ENCODE results near the gene SOX18. TPM values are rescaled to one million over a fixed set of nuclear protein-coding genes. Genes with fewer than 3 reads are reported as not detected.

The SOX18 gene
- polyA plus RNA-seq, 3 donors: not detected

GRCh38 chr20:64083378-64083803, 34.0 kb upstream of the SOX18 start:
- no peaks in the 10 kb centered on the region for H3K36me3 ChIP-seq (replicated peaks in 1 of 2; ENCODE audit: control insufficient read depth in 1 of 2, insufficient read depth in 2 of 2, low read length in 2 of 2)
- Mint-ChIP-seq H3K4me3 (peak overlapping the region; percentile 79 to 95), H3K27me3 (ENCODE audit: low read depth in 3 of 3) (peaks cover 23 to 31% (median 24%) of the 10 kb centered on the region in 3 donors), H3K36me3 (peaks cover 6 to 8% of the 10 kb centered on the region in 2 donors), H3K9me3 (peaks cover 6 to 12% (median 11%) of the 10 kb centered on the region in 7 donors), H3K27ac (peak overlapping the region in 6 of 7 donors; percentile 30 to 76 (median 66)), H3K4me1 (peaks cover 38% of the 10 kb centered on the region)
- DNase-seq: peak; percentile 53 to 67 (median 63)
- H4K20me1 ChIP-seq (ENCODE audit: insufficient read depth, low read length): peaks cover 81% of the 10 kb centered on the region
- intact Hi-C loops (cut with micrococcal nuclease): loop anchor here (5.0 kb wide), 2 partner anchors 39 to 169 kb away; no protein-coding TSS in a partner anchor
- H3K79me2 ChIP-seq (ENCODE audit: insufficient read depth, low read length): peaks cover 37% of the 10 kb centered on the region
- H3K27ac ChIP-seq (ENCODE audit: low read depth in 1 of 2, low read length in 2 of 2): no peak overlapping the region
- peak overlapping the region; percentile 97 for H3K4me2 ChIP-seq (replicated peaks; ENCODE audit: extremely low read depth, low read length, poor library complexity, severe bottlenecking)
- peaks cover 38 to 45% of the 10 kb centered on the region in 2 donors for H3K4me1 ChIP-seq (ENCODE audit: control insufficient read depth in 1 of 2, insufficient read depth in 2 of 2, low read length in 2 of 2)
- peaks cover 9 to 20% of the 10 kb centered on the region in 2 donors for H3K27me3 ChIP-seq (ENCODE audit: control insufficient read depth in 2 of 2, insufficient read depth in 2 of 2, low read length in 2 of 2)
- H2AFZ ChIP-seq (ENCODE audit: insufficient read depth, low read depth, low read length, poor library complexity, severe bottlenecking): peak overlapping the region; percentile 72
- H3K9ac ChIP-seq (ENCODE audit: insufficient read depth, low read length, poor library complexity, severe bottlenecking): peak overlapping the region; percentile 43
- 0% methylated on average over 51 of the region's 52 CpGs for WGBS (ENCODE audit: insufficient coverage)
- peaks cover 8 to 14% of the 10 kb centered on the region in 2 donors for H3K9me3 ChIP-seq (replicated peaks in 1 of 2; ENCODE audit: control insufficient read depth in 1 of 2, insufficient read depth in 1 of 2, low read length in 2 of 2)
- peak overlapping the region; percentile 37 to 94 (median 40) for H3K4me3 ChIP-seq (replicated peaks in 1 of 3; ENCODE audit: low read depth in 2 of 3, low read length in 3 of 3)
- TF ChIP-seq CTCF (IDR thresholded peaks at IDR 0.05): peak; percentile 82

GRCh38 chr20:64082820-64083377, 33.5 kb upstream of the SOX18 start:
- Mint-ChIP-seq H3K27ac (peak overlapping the region in 6 of 7 donors; percentile 30 to 76 (median 66)), H3K4me3 (peak overlapping the region; percentile 79 to 95), H3K9me3 (peaks cover 6 to 12% (median 10%) of the 10 kb centered on the region in 7 donors), H3K4me1 (peaks cover 38% of the 10 kb centered on the region), H3K36me3 (peaks cover 6 to 9% of the 10 kb centered on the region in 2 donors), H3K27me3 (ENCODE audit: low read depth in 3 of 3) (peaks cover 23 to 26% (median 24%) of the 10 kb centered on the region in 3 donors)
- H3K79me2 ChIP-seq (ENCODE audit: insufficient read depth, low read length): peaks cover 42% of the 10 kb centered on the region
- peaks cover 81% of the 10 kb centered on the region for H4K20me1 ChIP-seq (ENCODE audit: insufficient read depth, low read length)
- TF ChIP-seq CTCF (IDR thresholded peaks at IDR 0.05): no peak
- peak overlapping the region; percentile 97 for H3K4me2 ChIP-seq (replicated peaks; ENCODE audit: extremely low read depth, low read length, poor library complexity, severe bottlenecking)
- peak; percentile 27 to 57 (median 53) for DNase-seq
- peaks cover 8 to 14% of the 10 kb centered on the region in 2 donors for H3K9me3 ChIP-seq (replicated peaks in 1 of 2; ENCODE audit: control insufficient read depth in 1 of 2, insufficient read depth in 1 of 2, low read length in 2 of 2)
- H3K4me3 ChIP-seq (replicated peaks in 1 of 3; ENCODE audit: low read depth in 2 of 3, low read length in 3 of 3): peak overlapping the region; percentile 34 to 94 (median 40)
- peak overlapping the region in 1 of 2 donors; percentile 40 for H3K27ac ChIP-seq (ENCODE audit: low read depth in 1 of 2, low read length in 2 of 2)
- peak overlapping the region; percentile 35 for H3K9ac ChIP-seq (ENCODE audit: insufficient read depth, low read length, poor library complexity, severe bottlenecking)
- peaks cover 38 to 48% of the 10 kb centered on the region in 2 donors for H3K4me1 ChIP-seq (ENCODE audit: control insufficient read depth in 1 of 2, insufficient read depth in 2 of 2, low read length in 2 of 2)
- peak overlapping the region; percentile 72 for H2AFZ ChIP-seq (ENCODE audit: insufficient read depth, low read depth, low read length, poor library complexity, severe bottlenecking)
- intact Hi-C loops (cut with micrococcal nuclease): loop anchor here (5.0 kb wide), 2 partner anchors 39 to 169 kb away; no protein-coding TSS in a partner anchor
- 4% methylated on average over 8 of the region's 13 CpGs for whole genome bisulfite sequencing (ENCODE audit: insufficient coverage)
- no peaks in the 10 kb centered on the region for H3K36me3 ChIP-seq (replicated peaks in 1 of 2; ENCODE audit: control insufficient read depth in 1 of 2, insufficient read depth in 2 of 2, low read length in 2 of 2)
- H3K27me3 ChIP-seq (ENCODE audit: control insufficient read depth in 2 of 2, insufficient read depth in 2 of 2, low read length in 2 of 2): peaks cover 9 to 20% of the 10 kb centered on the region in 2 donors

Measured in CD14-positive monocyte (primary cell).